Liver (tissue), 3 donors: ENCODE data around the gene ATAD3A.

Experiments used
- ATF3 ChIP-seq: IDR thresholded peaks from 2 replicates; pipeline ENCODE4 v1.6.1; 2016; ENCODE audit warnings: antibody characterized with exemption
- CTCF ChIP-seq: fragments of 150-350 bp; IDR thresholded peaks from 2 replicates; pipeline ENCODE4 v1.5.1; 2017; ENCODE audit warnings: improper control_type of control experiment, low read depth, low read length; ENCODE audit not compliant: missing input control
- MAX ChIP-seq: IDR thresholded peaks from 2 replicates; pipeline ENCODE4 v1.6.1; 2016; ENCODE audit warnings: antibody characterized with exemption
- RAD21 ChIP-seq, 2 donors: IDR thresholded peaks; 2 replicates each; pipeline ENCODE4 v1.6.1; 2016; ENCODE audit warnings: antibody characterized with exemption in 2 of 2, mild to moderate bottlenecking in 2 of 2
- YY1 ChIP-seq: IDR thresholded peaks from 2 replicates; pipeline ENCODE4 v1.6.1; 2016; ENCODE audit warnings: antibody characterized with exemption, mild to moderate bottlenecking
- donor health status: healthy.
- donor health status: healthy.

- no peak for TF ChIP-seq YY1
- TF ChIP-seq MAX, result no peak
- no peak for TF ChIP-seq ATF3
- TF ChIP-seq CTCF, result no peak
- no peak for TF ChIP-seq RAD21 (IDR thresholded peaks at IDR 0.05)
These were observed 52.3 kb downstream of the ATAD3A start for GRCh38 chr1:1564268-1564667.
